Lung microvascular endothelial cell (primary cell): Measurements from ENCODE around the gene NDOR1. TPM values are rescaled to one million over a fixed set of nuclear protein-coding genes. Genes with fewer than 3 reads are reported as not detected.

Experiments
- DNase-seq, 2 donors: peaks; one replicate each; pipeline versions ENCODE4 v3.0.0 to v3.0.0-alpha.2; 2010; ENCODE audit warnings: low read depth in 2 of 2
- total RNA-seq: library from RNA; depleted of rRNA; stranded (reverse); fragments of >200 nt; gene quantifications from 2 replicates; pipeline ENCODE4 v1.2.1, GENCODE V29; 2014

NDOR1 gene
- total RNA-seq, 1 donor from 2014 or later, result 2.4 TPM

- DNase-seq, result no peak
Measured at GRCh38 chr9:137182836-137183235, 22.7 kb upstream of the NDOR1 start.

- no peak for DNase-seq
Measured at GRCh38 chr9:137183980-137184595, 21.4 kb upstream of the NDOR1 start.

GRCh38 chr9:137184881-137185660, 20.4 kb upstream of the NDOR1 start:
- no peak for DNase-seq

GRCh38 chr9:137185921-137186320, 19.6 kb upstream of the NDOR1 start:
- DNase-seq, result no peak

- DNase-seq, result no peak
Measured at GRCh38 chr9:137186385-137186784, 19.1 kb upstream of the NDOR1 start.

GRCh38 chr9:137187386-137187785, 18.1 kb upstream of the NDOR1 start:
- no peak for DNase-seq

GRCh38 chr9:137188086-137188489, 17.4 kb upstream of the NDOR1 start:
- no peak for DNase-seq

GRCh38 chr9:137188490-137189296, 16.8 kb upstream of the NDOR1 start, which contains the start of the genes ANAPC2 and SSNA1:
TSS of gene ANAPC2 (minus strand) at chr9:137188560. CDS start at chr9:137188532, 28 bp downstream.
TSS of gene SSNA1 (plus strand) at chr9:137188676. CDS start at chr9:137188727, 51 bp downstream.
- DNase-seq, result peak; percentile 96 to 97

GRCh38 chr9:137189297-137190295, 15.9 kb upstream of the NDOR1 start:
- DNase-seq, result no peak

GRCh38 chr9:137190315-137190856, 15.1 kb upstream of the NDOR1 start:
- DNase-seq, result no peak

GRCh38 chr9:137191245-137191644, 14.3 kb upstream of the NDOR1 start:
- no peak for DNase-seq

- no peak for DNase-seq
Measured at GRCh38 chr9:137191691-137192447, 13.6 kb upstream of the NDOR1 start.

GRCh38 chr9:137192448-137192780, 13.1 kb upstream of the NDOR1 start:
- no peak for DNase-seq

GRCh38 chr9:137192859-137193258, 12.6 kb upstream of the NDOR1 start:
- DNase-seq, result no peak

GRCh38 chr9:137193771-137194170, 11.7 kb upstream of the NDOR1 start:
- DNase-seq, result no peak

- no peak for DNase-seq
Measured at GRCh38 chr9:137194388-137194787, 11.1 kb upstream of the NDOR1 start.

GRCh38 chr9:137194909-137195308, 10.6 kb upstream of the NDOR1 start:
- DNase-seq, result no peak

- no peak for DNase-seq
Measured at GRCh38 chr9:137195525-137196220, 9.8 kb upstream of the NDOR1 start.
